OCI-M1 (cell line): ENCODE results near the gene EPHA5.
"Not testable (repeated sequence)": the region's sequence is repeated elsewhere in the genome, so short reads cannot be mapped to it uniquely, and the experiment has no call there.

ENCODE experiments used
- DNase-seq: peaks from one replicate; lab custom pipeline; 2025; lab: John Stamatoyannopoulos, UW

EPHA5 gene

GRCh38 chr4:65367306-65367705, 303.0 kb downstream of the EPHA5 start:
- no peak for DNase-seq

GRCh38 chr4:65358914-65359313, 311.4 kb downstream of the EPHA5 start:
- DNase-seq: no peak

DNA sequence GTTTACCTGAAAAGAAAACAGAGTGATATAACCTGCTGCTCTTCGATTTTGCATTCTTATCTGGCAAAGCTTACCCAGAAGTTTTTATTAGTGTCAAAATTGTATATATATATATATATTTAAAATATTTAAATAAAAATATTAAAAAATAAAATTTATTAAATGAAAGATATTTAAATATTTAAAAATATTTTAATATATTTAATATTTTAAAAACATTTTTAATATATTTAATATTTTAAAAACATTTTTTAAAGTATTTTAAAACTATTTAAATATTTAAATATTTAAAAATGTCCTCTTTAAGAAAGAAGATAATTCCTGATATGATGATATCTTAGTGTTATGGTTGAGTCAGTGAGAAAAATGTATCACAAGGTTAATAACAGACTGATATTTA, 317.2 kb downstream of the EPHA5 start:
- DNase-seq: no peak

- DNase-seq: peak; percentile 20
Observed at GRCh38 chr4:65344278-65344825, 325.9 kb downstream of the EPHA5 start.

DNA sequence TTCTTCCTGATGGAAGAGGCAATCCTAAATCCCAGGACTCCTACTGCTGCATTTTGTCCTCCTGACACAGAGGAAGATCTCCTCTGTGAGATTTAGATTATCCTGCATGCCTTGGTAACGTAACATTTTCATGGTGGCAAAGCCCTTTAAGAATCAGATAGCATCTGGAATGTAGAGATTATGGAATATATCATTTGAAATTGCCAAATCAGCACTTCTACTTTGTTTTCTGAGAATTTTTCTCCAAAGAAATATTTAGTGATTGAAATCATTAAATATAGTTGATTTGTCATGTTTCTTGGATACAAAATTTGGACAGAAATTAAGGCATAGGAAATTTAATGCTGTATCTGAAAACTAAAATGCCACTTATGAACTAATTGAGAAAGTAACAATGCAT, 326.9 kb downstream of the EPHA5 start:
- no peak for DNase-seq

GRCh38 chr4:65341557-65341956, 328.7 kb downstream of the EPHA5 start:
- DNase-seq: no peak

- DNase-seq: no peak
Observed at GRCh38 chr4:65340382-65341109, 329.7 kb downstream of the EPHA5 start.

GRCh38 chr4:65337371-65337770, 332.9 kb downstream of the EPHA5 start:
- no peak for DNase-seq

- no peak for DNase-seq
Observed at GRCh38 chr4:65336465-65336864, 333.8 kb downstream of the EPHA5 start.

DNA sequence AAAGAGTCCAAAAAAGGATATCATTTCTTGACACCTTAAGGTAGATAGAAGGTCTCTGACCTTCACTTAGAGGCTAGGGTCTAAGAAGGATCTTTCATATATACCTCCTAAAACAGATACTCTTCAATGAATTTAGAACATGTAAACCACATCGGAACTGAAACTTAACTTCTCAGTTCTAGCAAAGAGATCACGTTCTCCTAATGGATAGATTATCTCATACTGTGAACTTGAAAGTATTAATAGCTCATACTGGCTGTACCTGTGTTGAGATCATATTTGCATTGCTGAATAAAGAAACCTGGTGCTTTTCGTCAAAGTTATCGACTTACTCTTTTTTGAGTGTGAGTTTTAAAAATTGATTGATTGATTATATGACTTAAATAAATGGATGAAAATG, 353.8 kb downstream of the EPHA5 start:
- no peak for DNase-seq

GRCh38 chr4:65311120-65311519, 359.2 kb downstream of the EPHA5 start:
- DNase-seq: no peak

- DNase-seq: no peak
Observed at GRCh38 chr4:65310586-65310985, 359.7 kb downstream of the EPHA5 start.

DNA sequence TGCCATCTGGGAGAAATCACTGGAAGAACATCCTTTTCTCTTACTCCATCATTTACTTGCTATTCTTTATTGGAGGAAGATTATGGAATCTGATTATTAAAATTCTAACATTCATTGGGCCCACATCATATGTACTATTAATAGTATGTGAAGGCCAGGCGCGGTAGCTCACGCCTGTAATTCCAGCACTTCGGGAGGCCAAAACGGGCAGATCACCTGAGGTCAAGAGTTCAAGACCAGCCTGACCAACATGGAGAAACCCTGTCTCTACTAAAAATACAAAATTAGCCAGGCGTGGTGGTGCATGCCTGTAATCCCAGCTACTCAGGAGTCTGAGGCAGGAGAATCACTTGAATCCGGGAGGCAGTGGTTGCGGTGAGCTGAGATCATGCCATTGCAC, 361.7 kb downstream of the EPHA5 start:
- not testable (repeated sequence) for DNase-seq

- no peak for DNase-seq
Observed at GRCh38 chr4:65302145-65302544, 368.1 kb downstream of the EPHA5 start.

GRCh38 chr4:65296246-65296645, 374.0 kb downstream of the EPHA5 start:
- DNase-seq: no peak

DNA sequence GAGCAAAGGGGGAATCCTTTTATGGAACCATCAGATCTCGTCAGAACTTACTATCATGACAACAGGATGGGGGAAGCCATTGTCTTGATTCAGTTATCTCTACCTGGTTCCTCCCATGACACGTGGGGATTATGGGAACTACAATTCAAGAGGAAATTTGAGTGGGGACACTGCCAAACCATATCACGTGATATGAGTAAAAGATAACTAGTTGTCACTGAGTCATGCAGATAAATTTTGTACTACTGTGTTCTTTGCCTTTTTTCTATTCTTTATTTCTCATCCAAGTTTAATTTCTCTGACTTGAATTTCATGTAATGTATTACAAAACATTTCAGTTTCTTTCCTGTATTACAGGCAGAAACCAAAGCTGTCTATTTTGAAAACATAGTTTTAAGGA, 383.2 kb downstream of the EPHA5 start:
- no peak for DNase-seq
